Raji (cell line): ENCODE results near the gene MGAT5B.

Experiments
- POLR2A ChIP-seq: IDR thresholded peaks from 2 replicates; pipeline ENCODE4 v1.6.1; 2011; ENCODE audit warnings: low read depth, low read length, control low read depth; ENCODE audit not compliant: insufficient read depth

The MGAT5B gene

DNA sequence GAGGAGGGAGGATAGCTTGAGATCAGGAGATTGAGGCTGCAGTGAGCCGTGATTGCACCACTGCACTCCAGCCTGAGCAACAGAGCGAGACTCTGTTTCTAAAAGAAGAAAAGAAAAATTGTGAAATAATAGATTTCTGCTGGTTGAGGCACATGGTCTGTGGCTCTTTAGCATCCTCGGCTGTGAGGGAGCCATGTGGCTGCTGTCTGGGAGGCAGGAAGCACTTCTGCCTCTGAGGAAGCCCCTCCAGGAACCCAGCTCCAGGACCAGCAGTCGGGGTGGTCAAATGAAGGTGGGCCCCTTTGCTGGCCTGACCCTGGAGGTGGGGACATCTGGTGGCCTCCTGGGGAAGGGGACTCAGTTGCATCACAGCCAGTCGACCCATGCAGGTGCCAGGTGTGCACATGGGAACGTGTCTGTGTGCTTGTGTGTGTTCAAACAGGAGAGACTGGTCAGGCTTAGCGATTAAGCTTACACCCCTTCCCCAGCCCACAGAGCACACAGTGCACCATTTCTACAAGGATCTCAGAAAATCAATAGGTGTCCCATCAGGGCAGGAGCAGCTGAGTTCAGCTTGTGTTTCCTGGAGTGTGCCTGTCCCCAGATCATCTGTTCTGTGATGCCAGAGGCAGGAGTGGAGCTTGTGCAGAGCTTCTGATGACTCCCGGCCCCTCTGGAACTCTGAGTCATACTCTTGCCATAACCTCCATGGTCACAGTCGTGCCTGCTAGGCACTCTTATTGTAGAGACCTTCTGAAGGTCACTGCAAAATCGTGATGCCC is 24.3 kb upstream of the MGAT5B start:
- TF ChIP-seq POLR2A = no peak

- TF ChIP-seq POLR2A = no peak
These were observed 23.7 kb upstream of the MGAT5B start for GRCh38 chr17:76844485-76844829.

DNA sequence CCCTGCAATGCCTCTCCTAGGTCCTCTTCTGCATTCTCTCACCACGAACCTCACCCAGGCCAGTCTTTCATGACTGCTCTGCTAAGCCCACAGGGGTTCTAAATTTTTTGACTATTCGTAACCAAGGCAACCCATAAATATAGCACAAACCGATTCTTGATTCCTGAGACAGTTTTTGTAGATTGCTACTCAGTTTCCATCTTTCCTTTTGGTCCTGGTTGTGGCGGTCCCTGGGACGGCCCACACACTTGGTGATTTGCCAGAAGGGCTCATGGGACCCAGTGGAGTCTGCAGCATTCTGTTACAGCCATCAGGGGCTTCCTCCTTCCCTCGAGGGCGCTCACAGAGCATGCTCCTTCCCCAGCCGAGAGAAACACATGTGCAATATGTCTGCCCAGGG is 23.4 kb upstream of the MGAT5B start:
- TF ChIP-seq POLR2A = no peak

DNA sequence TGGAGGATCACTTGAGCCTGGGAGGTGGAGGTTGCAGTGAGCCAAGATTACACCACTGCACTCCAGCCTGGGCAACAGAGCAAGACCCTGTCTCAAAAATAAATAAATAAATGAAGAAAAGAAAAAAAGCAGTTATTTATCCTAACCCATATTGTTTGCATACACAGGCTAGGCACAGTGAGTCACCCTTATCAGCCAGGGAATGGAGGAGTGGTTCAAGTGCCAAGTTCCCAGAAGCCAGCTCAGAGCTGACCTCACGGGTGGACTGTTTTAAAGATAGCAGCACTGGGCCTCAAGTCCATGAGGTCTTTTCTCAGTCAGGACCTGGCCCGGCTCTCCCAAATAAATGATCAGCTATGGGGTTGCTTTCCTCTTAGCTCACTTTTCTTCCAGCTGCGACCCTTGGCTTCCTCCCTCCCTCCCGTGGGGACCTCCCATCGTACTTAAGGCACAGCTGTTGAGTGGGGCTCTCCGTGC is 22.6 kb upstream of the MGAT5B start:
- no peak for TF ChIP-seq POLR2A

- TF ChIP-seq POLR2A = no peak
These were observed 21.2 kb upstream of the MGAT5B start for GRCh38 chr17:76847031-76847430.

- no peak for TF ChIP-seq POLR2A
These were observed 19.5 kb upstream of the MGAT5B start for GRCh38 chr17:76848670-76849069.

DNA sequence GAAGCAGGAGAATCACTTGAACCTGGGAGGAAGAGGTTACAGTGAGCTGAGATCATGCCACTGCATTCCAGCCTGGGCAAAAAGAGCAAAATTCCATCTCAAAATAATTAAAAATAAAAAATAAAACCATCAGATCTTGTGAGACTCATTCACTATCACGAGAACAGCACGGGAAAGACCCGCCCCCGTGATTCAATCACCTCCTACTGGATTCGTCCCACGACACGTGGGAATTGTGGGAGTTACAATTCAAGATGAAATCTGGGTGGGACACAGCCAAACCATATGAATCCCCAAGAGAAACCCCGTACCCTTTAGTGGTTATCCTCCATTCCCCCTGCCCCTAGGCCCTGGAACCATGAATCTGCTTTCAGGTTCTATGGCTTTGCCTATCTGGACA is 15.4 kb upstream of the MGAT5B start:
- no peak for TF ChIP-seq POLR2A

DNA sequence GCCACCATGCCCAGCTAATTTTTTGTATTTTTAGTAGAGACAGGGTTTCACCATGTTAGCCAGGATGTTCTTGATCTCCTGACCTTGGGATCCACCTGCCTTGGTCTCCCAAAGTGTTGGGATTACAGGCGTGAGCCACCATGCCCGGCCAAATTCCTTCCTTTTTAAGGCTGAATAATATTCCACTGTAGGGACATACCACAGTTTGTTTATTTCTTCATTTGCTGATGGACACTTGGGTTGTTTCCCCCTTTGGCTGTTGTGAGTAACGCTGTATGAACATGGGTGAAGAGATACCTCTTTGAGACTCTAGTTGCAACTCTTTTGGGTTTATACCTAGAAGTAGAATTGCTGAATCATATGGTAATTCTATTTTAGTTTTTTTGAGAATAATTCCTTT is 13.1 kb upstream of the MGAT5B start:
- no peak for TF ChIP-seq POLR2A

GRCh38 chr17:76862079-76862478 is 6.1 kb upstream of the MGAT5B start:
- TF ChIP-seq POLR2A = no peak

GRCh38 chr17:76862494-76862893 is 5.7 kb upstream of the MGAT5B start:
- no peak for TF ChIP-seq POLR2A

- no peak for TF ChIP-seq POLR2A
These were observed 4.2 kb upstream of the MGAT5B start for GRCh38 chr17:76864024-76864423.

GRCh38 chr17:76865174-76865573 is 3.0 kb upstream of the MGAT5B start:
- no peak for TF ChIP-seq POLR2A

DNA sequence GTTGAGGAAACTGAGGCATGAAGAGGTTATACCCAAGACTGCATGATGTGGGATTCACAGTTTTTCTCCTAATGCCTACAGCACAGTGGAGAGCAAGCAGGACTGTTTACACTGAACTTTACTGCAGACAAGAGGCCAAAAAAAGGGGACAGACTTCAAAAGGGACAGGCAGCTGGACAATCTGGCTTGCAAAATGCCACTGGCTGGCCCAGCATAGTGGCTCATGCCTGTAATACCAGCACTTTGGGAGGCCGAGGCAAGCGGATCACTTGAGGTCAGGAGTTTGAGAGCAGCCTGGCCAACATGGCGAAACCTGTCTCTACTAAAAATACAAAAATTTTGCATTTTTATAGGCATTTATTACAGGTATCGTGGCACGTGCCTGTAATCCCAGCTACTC is 2.0 kb upstream of the MGAT5B start:
- TF ChIP-seq POLR2A = no peak

DNA sequence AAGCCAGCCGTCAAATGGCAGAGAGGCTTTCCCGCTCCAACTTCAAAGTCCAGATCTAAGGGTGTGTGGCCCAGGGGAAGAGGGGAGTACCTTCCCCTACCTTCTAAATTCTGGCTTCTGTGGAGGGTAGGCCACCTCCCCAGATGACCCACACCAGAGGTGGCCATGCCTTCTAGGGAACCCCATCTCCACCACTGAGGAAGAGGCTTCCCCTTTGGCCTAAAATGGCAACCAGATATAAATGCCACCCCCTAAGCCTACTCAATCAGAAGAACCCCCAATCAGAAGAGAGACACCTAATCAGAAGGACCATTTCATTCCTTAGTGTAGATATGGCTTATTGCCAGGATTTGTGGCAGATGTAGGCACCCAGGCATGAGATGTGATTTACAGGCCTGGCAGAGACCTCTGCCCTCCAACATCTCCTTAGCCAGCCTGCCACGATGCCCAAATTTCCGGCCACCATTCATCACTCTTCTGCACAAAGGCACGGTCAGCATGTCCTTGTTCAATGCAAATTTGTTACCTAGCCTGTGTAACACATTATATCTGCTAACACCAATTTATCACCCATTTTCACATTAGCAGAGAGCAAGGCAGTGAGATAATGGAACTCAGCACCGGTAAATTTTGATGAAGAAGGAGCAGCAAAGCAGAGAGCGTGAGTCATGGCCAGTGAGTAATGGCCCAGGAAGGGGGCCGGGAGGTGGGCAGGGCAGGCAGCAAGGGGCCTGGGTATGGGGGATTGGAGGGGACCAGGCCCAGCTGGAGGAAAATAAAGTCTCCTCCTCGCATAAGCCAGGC is 1.2 kb upstream of the MGAT5B start:
- no peak for TF ChIP-seq POLR2A

DNA sequence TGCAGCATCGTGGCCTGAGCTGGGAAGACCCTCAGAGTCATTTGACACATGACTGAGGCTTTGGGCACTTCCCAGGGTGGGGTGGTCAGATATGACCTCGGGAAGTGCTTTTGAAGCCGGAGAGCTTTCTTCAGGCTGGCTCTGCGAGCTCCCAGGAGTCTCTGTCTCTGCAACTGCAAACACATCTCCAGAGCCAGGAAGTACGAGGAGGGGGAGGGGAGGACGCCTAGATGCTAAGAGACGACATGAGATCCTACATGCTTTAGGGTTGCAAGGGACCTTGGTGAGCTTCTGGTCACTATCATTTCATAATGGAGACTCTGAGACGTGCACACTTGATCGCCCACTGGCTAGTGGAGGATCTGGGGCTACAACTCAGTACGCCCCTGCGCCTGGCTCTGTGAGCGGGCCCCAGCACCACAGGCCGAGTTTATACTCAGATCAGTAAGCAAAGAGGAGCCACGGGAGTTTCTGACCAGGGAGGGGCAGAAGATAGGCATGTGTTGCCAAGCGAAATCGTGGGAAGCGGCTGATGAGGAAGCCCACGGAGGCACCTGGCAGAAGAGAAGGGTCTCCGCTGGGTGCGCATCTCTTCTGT is 527 bp upstream of the MGAT5B start:
- no peak for TF ChIP-seq POLR2A
